ENCODE measurements around the gene ZNF423.

The ZNF423 gene

DNA sequence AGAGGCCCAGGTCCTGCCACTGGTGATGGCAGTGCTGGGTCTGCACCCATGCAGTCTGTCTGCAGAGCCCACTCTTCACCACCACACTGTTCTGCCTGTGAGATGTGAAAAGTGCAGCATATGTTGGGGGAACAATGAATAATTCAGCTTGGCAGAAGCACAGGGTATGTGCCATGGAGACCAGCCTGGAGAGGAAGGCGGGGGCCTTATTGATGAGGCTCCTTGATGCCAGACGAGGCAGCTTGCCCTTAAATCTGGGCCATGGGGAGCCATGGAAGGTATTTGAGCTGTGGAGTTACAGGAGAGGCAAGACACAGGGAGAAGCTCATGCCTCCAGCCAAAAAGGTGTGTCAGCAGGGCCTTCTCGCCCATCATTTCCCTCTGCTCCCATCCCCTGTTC, 357.6 kb downstream of the ZNF423 start:
- no peaks in the 10 kb centered on the region for H3K27me3 ChIP-seq (ENCODE audit: insufficient read depth, low read length)
- no peaks in the 10 kb centered on the region for H3K4me1 ChIP-seq (ENCODE audit: insufficient read depth, low read length)
- H3K36me3 ChIP-seq (ENCODE audit: insufficient read depth, low read length) = no peaks in the 10 kb centered on the region
- no peak overlapping the region for H3K4me3 ChIP-seq (ENCODE audit: low read length)
- H3K27ac ChIP-seq (ENCODE audit: low read depth, low read length) = no peak overlapping the region
- no peak overlapping the region for H3K9ac ChIP-seq (ENCODE audit: low read depth, low read length)
- H3K9me3 ChIP-seq (ENCODE audit: insufficient read depth, low read depth, low read length) = no peaks in the 10 kb centered on the region
- WGBS = 87% methylated on average over 3 of the region's 3 CpGs

DNA sequence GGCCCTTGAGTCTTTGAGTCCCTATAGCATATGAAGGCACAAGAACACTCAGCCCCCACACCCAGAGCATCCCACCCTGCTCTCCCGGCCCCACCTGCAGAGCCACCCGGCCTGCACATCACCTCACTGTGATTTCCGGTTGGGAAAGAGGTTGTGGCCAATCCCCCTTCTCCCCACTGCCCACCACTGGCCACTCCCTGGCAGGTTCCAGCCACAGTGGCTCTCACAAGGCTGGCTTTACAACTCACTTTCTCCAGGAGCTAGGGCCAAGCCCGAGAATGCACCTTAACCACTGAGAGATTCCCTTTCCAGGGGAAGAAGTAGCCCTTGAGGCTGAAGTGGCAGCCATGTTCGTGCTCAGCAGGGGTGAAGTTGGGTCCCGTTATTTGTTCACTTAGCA, 358.4 kb downstream of the ZNF423 start:
- Histone ChIP-seq H3K27ac (ENCODE audit: low read depth, low read length) (no peak overlapping the region), H3K9me3 (ENCODE audit: insufficient read depth, low read depth, low read length) (no peaks in the 10 kb centered on the region), H3K27me3 (ENCODE audit: insufficient read depth, low read length) (no peaks in the 10 kb centered on the region), H3K4me3 (ENCODE audit: low read length) (no peak overlapping the region), H3K4me1 (ENCODE audit: insufficient read depth, low read length) (no peaks in the 10 kb centered on the region), H3K9ac (ENCODE audit: low read depth, low read length) (no peak overlapping the region), H3K36me3 (ENCODE audit: insufficient read depth, low read length) (no peaks in the 10 kb centered on the region)
- WGBS = 95% methylated on average over 6 of the region's 6 CpGs

DNA sequence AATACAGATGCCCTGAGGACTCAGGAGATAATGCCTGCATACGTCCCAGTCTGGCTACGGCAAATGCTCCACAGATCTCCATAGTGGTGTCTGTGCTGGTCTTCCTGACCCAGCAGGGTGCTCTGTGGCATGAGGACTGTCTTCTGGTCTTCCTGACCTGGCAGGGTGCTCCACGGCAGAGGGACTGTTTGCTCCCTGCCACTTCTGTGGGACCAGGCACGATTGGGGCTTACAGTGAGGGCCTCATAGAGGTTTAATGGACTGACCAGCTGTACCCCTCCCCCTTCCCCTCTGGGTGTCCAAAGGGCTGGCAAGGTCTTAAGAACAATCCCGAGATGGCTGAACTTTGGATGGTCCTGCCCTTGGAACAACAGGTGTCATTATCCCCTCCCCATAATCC, 359.3 kb downstream of the ZNF423 start:
- Histone ChIP-seq H3K4me1 (ENCODE audit: insufficient read depth, low read length) (peaks cover 5% of the 10 kb centered on the region; the same call in 1 of the 2 replicates), H3K36me3 (ENCODE audit: insufficient read depth, low read length) (no peaks in the 10 kb centered on the region), H3K27me3 (ENCODE audit: insufficient read depth, low read length) (no peaks in the 10 kb centered on the region), H3K27ac (ENCODE audit: low read depth, low read length) (no peak overlapping the region), H3K9me3 (ENCODE audit: insufficient read depth, low read depth, low read length) (no peaks in the 10 kb centered on the region), H3K4me3 (ENCODE audit: low read length) (no peak overlapping the region), H3K9ac (ENCODE audit: low read depth, low read length) (no peak overlapping the region)
- WGBS = 95% methylated on average over 5 of the region's 5 CpGs

DNA sequence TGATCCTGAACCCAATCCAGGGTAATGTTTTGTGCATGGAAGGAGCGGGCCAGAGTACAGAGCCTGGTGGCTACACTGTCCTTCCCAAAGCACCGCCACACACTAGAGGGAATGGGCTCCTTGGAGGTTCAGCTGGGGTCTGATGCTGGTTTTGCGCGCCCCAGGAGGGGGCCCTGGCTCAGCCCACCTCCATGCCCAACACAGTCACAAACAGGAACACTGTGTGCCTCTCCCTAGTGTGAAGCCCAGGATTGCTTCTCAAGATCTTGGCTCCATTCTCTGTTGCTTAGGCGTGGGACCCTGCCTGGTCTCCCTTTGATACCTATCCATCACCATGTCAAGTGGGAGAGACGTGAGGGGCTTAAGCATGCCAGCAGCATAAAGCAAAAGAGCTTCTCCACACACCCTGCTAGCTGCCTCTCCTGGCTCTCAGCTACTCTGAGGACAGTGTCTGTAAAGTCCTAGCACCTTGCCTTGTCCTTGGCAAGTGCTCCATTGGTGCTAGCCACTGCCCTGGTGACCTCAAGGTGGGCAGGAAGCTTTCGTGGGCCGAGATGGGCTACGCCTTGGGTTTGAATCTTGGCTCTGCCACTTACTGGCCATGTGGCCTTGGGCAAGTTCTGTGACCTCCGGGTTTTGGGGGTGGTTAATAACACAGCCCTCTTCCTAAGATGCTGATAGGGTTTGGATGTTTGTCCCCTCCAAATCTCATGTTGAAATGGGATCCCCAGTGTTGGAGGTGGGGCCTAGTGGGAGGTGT, 360.1 kb downstream of the ZNF423 start:
- WGBS = 95% methylated on average over 10 of the region's 10 CpGs
- Histone ChIP-seq H3K9me3 (ENCODE audit: insufficient read depth, low read depth, low read length) (no peaks in the 10 kb centered on the region), H3K27me3 (ENCODE audit: insufficient read depth, low read length) (no peaks in the 10 kb centered on the region), H3K36me3 (ENCODE audit: insufficient read depth, low read length) (no peaks in the 10 kb centered on the region), H3K4me3 (ENCODE audit: low read length) (no peak overlapping the region), H3K4me1 (ENCODE audit: insufficient read depth, low read length) (peaks cover 12% of the 10 kb centered on the region; the same call in 1 of the 2 replicates), H3K9ac (ENCODE audit: low read depth, low read length) (no peak overlapping the region), H3K27ac (ENCODE audit: low read depth, low read length) (no peak overlapping the region)

DNA sequence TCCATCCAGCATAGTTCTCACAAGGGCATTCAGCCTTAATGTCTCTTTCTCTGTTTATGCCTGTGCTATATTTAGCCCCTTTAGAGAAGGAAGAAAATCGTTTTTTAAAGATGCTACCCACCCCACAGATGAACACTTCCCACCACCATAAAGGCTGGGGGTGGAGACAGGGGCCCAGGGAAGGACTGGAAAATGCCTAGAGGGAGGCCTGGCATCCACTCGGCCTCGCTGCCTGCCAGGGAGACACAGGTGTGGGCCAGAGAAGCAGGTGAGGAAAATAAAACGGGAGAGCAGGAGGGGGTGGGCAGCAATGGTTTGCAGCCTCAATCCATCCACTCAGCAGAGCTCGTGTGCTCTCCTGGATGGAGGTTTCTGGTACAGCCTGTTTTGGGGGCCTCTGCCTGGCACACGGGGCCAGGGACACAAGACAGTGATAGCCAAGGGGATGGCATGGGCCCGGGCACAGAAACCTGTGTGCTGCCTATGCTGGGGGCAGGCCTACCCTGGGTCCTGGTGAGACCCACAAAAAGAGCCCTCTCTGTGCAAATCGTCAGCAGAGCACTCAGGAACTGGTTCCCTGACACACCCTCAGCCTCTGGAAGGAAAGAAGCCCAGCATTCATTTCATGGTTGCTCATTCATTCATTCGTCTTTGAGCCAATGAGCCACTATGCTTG, 360.9 kb downstream of the ZNF423 start:
- no peak overlapping the region for H3K27ac ChIP-seq (ENCODE audit: low read depth, low read length)
- H3K36me3 ChIP-seq (ENCODE audit: insufficient read depth, low read length) = peaks cover 2% of the 10 kb centered on the region; the same call in 1 of the 2 replicates
- H3K27me3 ChIP-seq (ENCODE audit: insufficient read depth, low read length) = no peaks in the 10 kb centered on the region
- 93% methylated on average over 8 of the region's 9 CpGs for WGBS
- H3K9ac ChIP-seq (ENCODE audit: low read depth, low read length) = no peak overlapping the region
- H3K9me3 ChIP-seq (ENCODE audit: insufficient read depth, low read depth, low read length) = no peaks in the 10 kb centered on the region
- H3K4me3 ChIP-seq (ENCODE audit: low read length) = no peak overlapping the region
- H3K4me1 ChIP-seq (ENCODE audit: insufficient read depth, low read length) = peaks cover 12% of the 10 kb centered on the region; the same call in 1 of the 2 replicates

DNA sequence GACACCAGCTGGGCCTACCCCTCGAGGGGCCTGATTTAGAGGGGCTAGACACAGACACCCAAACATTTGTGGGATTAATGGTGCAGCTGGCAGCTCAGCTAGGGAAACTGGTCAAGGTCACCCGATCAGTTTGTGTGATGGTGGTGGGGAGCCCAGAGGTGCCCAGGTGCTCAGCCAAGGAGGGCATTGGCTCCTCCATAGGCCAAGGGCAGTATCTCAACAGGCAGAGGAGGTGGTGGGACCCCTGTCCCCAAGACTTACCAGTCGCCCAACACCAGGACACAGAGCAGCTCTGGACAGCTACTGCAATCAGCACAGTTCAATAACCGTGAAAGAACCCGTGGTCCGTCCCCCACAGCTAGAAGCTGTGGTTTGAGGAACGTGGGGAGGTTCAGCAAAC, 361.4 kb downstream of the ZNF423 start:
- peaks cover 12% of the 10 kb centered on the region; the same call in 1 of the 2 replicates for H3K4me1 ChIP-seq (ENCODE audit: insufficient read depth, low read length)
- no peak overlapping the region for H3K9ac ChIP-seq (ENCODE audit: low read depth, low read length)
- no peaks in the 10 kb centered on the region for H3K27me3 ChIP-seq (ENCODE audit: insufficient read depth, low read length)
- no peaks in the 10 kb centered on the region for H3K9me3 ChIP-seq (ENCODE audit: insufficient read depth, low read depth, low read length)
- no peak overlapping the region for H3K4me3 ChIP-seq (ENCODE audit: low read length)
- H3K36me3 ChIP-seq (ENCODE audit: insufficient read depth, low read length) = peaks cover 3% of the 10 kb centered on the region; the same call in 1 of the 2 replicates
- 89% methylated on average over 7 of the region's 7 CpGs for WGBS
- H3K27ac ChIP-seq (ENCODE audit: low read depth, low read length) = no peak overlapping the region

DNA sequence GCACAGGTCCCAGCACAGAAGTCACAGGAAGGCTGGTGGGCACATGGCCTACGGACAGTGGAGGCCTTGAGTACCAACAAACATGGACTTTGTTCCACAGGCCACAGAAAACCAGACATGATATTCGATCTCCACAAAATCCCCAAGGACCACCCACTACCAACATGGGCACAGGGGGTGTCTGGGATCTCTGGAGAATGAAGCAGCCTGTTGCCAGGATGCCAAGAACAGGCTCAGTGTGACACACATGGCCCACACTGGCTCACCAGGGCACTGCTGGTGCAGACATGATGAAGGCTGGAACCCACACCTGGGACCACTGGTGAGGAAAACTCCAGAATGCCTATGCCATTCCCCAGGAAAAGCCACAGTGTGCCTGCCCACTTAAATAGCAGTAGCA, 362.1 kb downstream of the ZNF423 start:
- H3K4me1 ChIP-seq (ENCODE audit: insufficient read depth, low read length) = peaks cover 12% of the 10 kb centered on the region; the same call in 1 of the 2 replicates
- H3K9ac ChIP-seq (ENCODE audit: low read depth, low read length) = no peak overlapping the region
- H3K9me3 ChIP-seq (ENCODE audit: insufficient read depth, low read depth, low read length) = no peaks in the 10 kb centered on the region
- H3K27ac ChIP-seq (ENCODE audit: low read depth, low read length) = no peak overlapping the region
- peaks cover 3% of the 10 kb centered on the region; the same call in 1 of the 2 replicates for H3K36me3 ChIP-seq (ENCODE audit: insufficient read depth, low read length)
- 77% methylated on average over 2 of the region's 2 CpGs for WGBS
- H3K4me3 ChIP-seq (ENCODE audit: low read length) = no peak overlapping the region
- H3K27me3 ChIP-seq (ENCODE audit: insufficient read depth, low read length) = no peaks in the 10 kb centered on the region

DNA sequence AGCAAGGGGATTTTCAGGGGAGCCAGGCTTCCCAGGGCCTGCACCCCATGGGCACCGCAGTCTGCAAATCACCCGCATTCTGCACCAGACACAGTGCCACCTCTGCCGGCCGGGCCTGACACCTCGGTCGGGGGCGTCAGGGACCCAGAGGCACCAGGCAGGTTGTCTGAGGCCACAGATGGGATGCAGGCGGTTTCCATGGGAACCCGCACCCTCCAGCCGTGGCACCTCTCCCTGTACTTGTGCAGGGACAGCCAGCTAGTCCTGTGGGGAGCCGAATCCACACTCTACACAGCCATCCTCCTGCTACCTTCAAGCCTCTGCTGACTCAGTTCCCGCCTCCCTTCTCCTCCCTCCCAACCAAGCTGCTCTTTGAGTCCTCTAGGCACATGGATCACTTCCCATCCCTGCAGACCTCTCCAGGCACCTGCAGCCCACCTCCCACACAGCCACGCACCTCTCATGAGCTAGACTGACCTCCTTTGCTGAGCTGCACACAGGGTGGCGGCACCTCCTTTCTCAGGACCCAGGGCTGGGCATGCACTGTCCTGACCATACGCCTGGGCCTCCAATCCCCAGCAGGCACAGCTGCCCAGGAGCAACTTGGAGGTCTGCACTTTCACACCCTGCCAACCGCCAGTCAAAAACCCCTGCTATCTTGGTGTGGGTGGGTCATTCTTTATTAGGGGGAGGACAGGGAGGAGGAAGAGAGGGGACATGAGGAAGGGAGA, 362.9 kb downstream of the ZNF423 start:
- Histone ChIP-seq H3K36me3 (ENCODE audit: insufficient read depth, low read length) (peaks cover 3% of the 10 kb centered on the region; the same call in 1 of the 2 replicates), H3K27ac (ENCODE audit: low read depth, low read length) (no peak overlapping the region), H3K9me3 (ENCODE audit: insufficient read depth, low read depth, low read length) (no peaks in the 10 kb centered on the region), H3K27me3 (ENCODE audit: insufficient read depth, low read length) (no peaks in the 10 kb centered on the region), H3K4me1 (ENCODE audit: insufficient read depth, low read length) (peaks cover 12% of the 10 kb centered on the region; the same call in 1 of the 2 replicates), H3K9ac (ENCODE audit: low read depth, low read length) (no peak overlapping the region), H3K4me3 (ENCODE audit: low read length) (no peak overlapping the region)
- WGBS = 91% methylated on average over 16 of the region's 16 CpGs

DNA sequence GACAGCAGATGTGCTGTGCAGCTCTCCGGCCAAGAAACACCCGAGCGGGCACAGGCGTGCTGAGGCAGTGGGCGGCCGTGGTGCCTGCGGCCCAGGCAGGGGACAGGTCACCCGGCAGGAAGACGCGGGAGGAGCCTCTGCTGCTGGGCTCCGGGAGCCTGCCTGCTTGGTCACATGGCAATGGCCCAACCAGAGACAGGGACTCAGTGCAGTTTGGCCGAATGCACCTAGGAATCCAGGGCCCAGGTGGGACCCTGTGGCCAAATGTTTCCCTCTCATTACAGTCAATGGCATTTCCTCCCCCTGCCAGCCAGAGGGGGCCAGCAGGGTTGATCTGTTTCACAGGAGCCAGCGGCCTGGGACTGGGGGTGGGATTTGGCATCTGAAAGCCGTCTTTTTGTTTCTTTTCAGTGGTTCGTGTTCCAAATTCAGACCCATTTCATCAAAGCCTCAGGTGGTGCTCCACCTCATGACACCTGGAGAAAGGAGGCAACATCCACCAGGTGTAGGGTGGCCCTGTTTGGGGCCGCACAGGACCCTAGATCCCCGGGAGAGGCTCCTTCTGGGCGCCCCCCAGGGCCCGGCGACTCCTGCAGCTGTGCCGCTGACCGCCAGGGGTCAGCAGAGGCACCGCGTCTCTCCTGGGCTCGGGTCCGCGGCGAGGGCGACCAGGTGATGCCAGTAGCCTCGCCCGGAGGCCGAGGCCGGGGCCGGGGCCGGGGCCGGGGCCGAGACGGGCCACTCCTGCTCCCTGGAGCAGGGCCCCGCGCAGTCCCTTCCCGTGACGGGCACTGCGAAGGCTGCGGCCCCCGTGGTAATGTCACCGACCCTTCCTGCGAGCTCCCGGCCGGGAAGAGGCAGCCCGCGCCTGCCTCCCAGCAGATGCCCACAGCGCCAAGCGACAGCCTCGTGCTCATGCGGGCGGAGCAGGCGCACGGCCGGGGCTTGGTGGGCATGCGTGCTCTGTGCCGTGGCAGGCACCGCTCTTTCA, 363.8 kb downstream of the ZNF423 start:
- 44% methylated on average over 62 of the region's 62 CpGs for WGBS
- no peaks in the 10 kb centered on the region for H3K27me3 ChIP-seq (ENCODE audit: insufficient read depth, low read length)
- H3K9me3 ChIP-seq (ENCODE audit: insufficient read depth, low read depth, low read length) = no peaks in the 10 kb centered on the region
- H3K9ac ChIP-seq (ENCODE audit: low read depth, low read length) = no peak overlapping the region
- H3K4me1 ChIP-seq (ENCODE audit: insufficient read depth, low read length) = peaks cover 12% of the 10 kb centered on the region; the same call in 1 of the 2 replicates
- peak overlapping the region; percentile 29; the same call in 1 of the 2 replicates for H3K27ac ChIP-seq (ENCODE audit: low read depth, low read length)
- H3K36me3 ChIP-seq (ENCODE audit: insufficient read depth, low read length) = peaks cover 3% of the 10 kb centered on the region; the same call in 1 of the 2 replicates
- 0 out of 2 replicates have a peak overlapping the region, but pooled peaks have one; percentile 4 for H3K4me3 ChIP-seq (ENCODE audit: low read length)

DNA sequence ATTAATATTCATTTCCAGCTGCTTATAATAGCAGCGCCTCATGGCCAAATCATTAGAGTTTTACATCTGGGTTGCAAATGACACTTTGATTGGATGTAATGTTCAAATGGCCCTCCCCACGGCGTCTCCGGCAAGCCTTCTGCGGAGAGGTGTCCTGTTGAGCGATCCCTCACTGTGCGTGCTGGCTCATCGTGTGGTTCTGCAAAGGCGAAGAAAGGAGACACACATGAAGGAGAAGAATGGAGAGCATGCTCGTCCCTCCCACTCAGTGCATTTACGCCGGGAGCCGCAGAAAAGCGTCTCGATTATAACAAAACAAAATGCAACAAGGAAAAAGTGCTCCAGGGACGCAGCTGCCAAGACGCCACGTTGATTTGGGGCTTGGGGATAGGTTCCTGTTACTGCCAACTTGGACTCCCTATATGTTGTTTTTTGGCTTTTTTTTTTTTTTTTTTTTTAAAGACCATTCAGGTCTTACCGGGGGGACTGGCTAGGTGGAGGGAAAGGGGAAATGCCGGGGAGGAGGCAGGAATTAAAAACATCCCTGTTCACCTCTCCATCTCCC, 364.7 kb downstream of the ZNF423 start:
- no peaks in the 10 kb centered on the region for H3K27me3 ChIP-seq (ENCODE audit: insufficient read depth, low read length)
- H3K4me3 ChIP-seq (ENCODE audit: low read length) = no peak overlapping the region
- peaks cover 12% of the 10 kb centered on the region; the same call in 1 of the 2 replicates for H3K4me1 ChIP-seq (ENCODE audit: insufficient read depth, low read length)
- H3K36me3 ChIP-seq (ENCODE audit: insufficient read depth, low read length) = peaks cover 3% of the 10 kb centered on the region; the same call in 1 of the 2 replicates
- H3K27ac ChIP-seq (ENCODE audit: low read depth, low read length) = no peak overlapping the region; the same call in 1 of the 2 replicates
- WGBS = 88% methylated on average over 18 of the region's 20 CpGs
- no peak overlapping the region for H3K9ac ChIP-seq (ENCODE audit: low read depth, low read length)
- no peaks in the 10 kb centered on the region for H3K9me3 ChIP-seq (ENCODE audit: insufficient read depth, low read depth, low read length)
